ENCODE results near the gene APOBEC3C. TPM values are rescaled to one million over a fixed set of nuclear protein-coding genes. Genes with fewer than 3 reads are reported as not detected.
"Not testable (repeated sequence)": the region's sequence is repeated elsewhere in the genome, so short reads cannot be mapped to it uniquely, and the experiment has no call there.

The APOBEC3C gene
- total RNA-seq, 2 donors from 2014 or later, result 9.1 to 12.5 TPM

- DNase-seq (ENCODE audit: low spot score), result no peak
- peak overlapping the region in 1 of 2 donors; percentile 26 for H3K27ac ChIP-seq
Observed at GRCh38 chr22:38981005-38981991, 32.8 kb upstream of the APOBEC3C start.

GRCh38 chr22:38981992-38982927, 31.8 kb upstream of the APOBEC3C start, which contains the start of gene APOBEC3B:
Gene APOBEC3B (plus strand): TSS chr22:38982347. CDS start chr22:38982454, 107 bp downstream.
- H3K27ac ChIP-seq, result peak within 1 kb of the TSS in 1 of 2 donors; percentile 26
- TF ChIP-seq CTCF (IDR thresholded peaks at IDR 0.05), result no peak

More at GRCh38 chr22:38981005-38981991, 32.8 kb upstream of the APOBEC3C start:
- peak overlapping the region in 1 of 2 donors; percentile 24 for H3K4me3 ChIP-seq
- no peaks in the 10 kb centered on the region for H3K27me3 ChIP-seq
- H3K9me3 ChIP-seq, result no peaks in the 10 kb centered on the region
- H3K36me3 ChIP-seq, result no peaks in the 10 kb centered on the region
- no peaks in the 10 kb centered on the region for H3K4me1 ChIP-seq
- TF ChIP-seq CTCF (IDR thresholded peaks at IDR 0.05), result no peak

GRCh38 chr22:38984224-38984623, 29.8 kb upstream of the APOBEC3C start:
- H3K4me1 ChIP-seq, result no peaks in the 10 kb centered on the region
- no peak overlapping the region for H3K27ac ChIP-seq
- H3K9me3 ChIP-seq, result no peaks in the 10 kb centered on the region
- no peak for TF ChIP-seq CTCF (IDR thresholded peaks at IDR 0.05)
- no peak for DNase-seq (ENCODE audit: low spot score)
- H3K4me3 ChIP-seq, result no peak overlapping the region
- no peaks in the 10 kb centered on the region for H3K27me3 ChIP-seq
- no peaks in the 10 kb centered on the region for H3K36me3 ChIP-seq

More at GRCh38 chr22:38981992-38982927, 31.8 kb upstream of the APOBEC3C start, which contains the start of gene APOBEC3B:
- DNase-seq (ENCODE audit: low spot score), result peak; percentile 92
- H3K4me3 ChIP-seq, result peak within 1 kb of the TSS in 1 of 2 donors; percentile 24
- no peaks in the 10 kb centered on the region for H3K9me3 ChIP-seq
- no peaks in the 10 kb centered on the region for H3K27me3 ChIP-seq
- H3K4me1 ChIP-seq, result no peaks in the 10 kb centered on the region
- H3K36me3 ChIP-seq, result no peaks in the 10 kb centered on the region

GRCh38 chr22:38984784-38985757, 29.0 kb upstream of the APOBEC3C start:
- H3K27me3 ChIP-seq; H3K9me3 ChIP-seq; DNase-seq (ENCODE audit: low spot score); H3K36me3 ChIP-seq; H3K4me3 ChIP-seq; H3K4me1 ChIP-seq; H3K27ac ChIP-seq: not testable (repeated sequence)

- TF ChIP-seq CTCF (IDR thresholded peaks at IDR 0.05), result no peak
- H3K27ac ChIP-seq, result no peak overlapping the region
Observed at GRCh38 chr22:38986629-38987028, 27.4 kb upstream of the APOBEC3C start.

More at GRCh38 chr22:38986629-38987028, 27.4 kb upstream of the APOBEC3C start:
- H3K9me3 ChIP-seq, result no peaks in the 10 kb centered on the region
- H3K27me3 ChIP-seq, result no peaks in the 10 kb centered on the region
- no peaks in the 10 kb centered on the region for H3K4me1 ChIP-seq
- no peaks in the 10 kb centered on the region for H3K36me3 ChIP-seq
- no peak overlapping the region for H3K4me3 ChIP-seq
- no peak for DNase-seq (ENCODE audit: low spot score)
